Measurements from ENCODE around the gene NT5DC1. TPM values are rescaled to one million over a fixed set of nuclear protein-coding genes. Genes with fewer than 3 reads are reported as not detected.

Gene NT5DC1
- polyA plus RNA-seq, 1 of the 3 experiments (the other 2 are of a cell fraction): 20.3 TPM

DNA sequence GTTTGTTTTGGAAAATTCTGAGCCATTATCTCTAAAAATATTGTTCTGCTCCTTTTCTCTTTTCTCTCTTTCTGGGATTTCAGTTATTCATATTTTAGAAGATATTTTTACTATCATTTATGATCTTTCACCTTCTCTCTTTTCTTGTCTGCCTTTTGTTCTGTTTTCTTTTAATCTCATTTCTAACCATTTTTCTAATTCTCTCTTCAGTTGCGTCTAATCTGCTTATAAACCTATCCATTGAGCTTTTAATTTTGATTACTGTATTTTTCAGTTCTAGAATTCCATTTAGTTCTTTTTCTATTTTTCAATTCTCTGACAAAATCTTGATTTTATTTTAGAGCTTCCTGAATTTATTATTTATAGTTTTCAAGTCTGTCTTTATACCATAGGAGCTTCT lies 67.5 kb downstream of the NT5DC1 start:
- Histone ChIP-seq H3K9ac (no peak overlapping the region), H4K20me1 (ENCODE audit: insufficient read depth) (no peaks in the 10 kb centered on the region), H3F3A (replicated peaks; ENCODE audit: insufficient read depth) (no peaks in the 10 kb centered on the region), H3K79me2 (ENCODE audit: insufficient read depth) (0 out of 2 replicates have a peak, but pooled peaks cover 3% of the 10 kb centered on the region), H3K4me1 (ENCODE audit: control insufficient read depth in 1 of 2, insufficient read depth in 2 of 2, low read depth in 1 of 2, low read length in 1 of 2) (no peaks in the 10 kb centered on the region), H2AFZ (ENCODE audit: low read depth) (no peak overlapping the region), H3K27me3 (ENCODE audit: insufficient read depth) (no peaks in the 10 kb centered on the region), H3K36me3 (replicated peaks in 1 of 2; ENCODE audit: control insufficient read depth in 1 of 2, insufficient read depth in 2 of 2, low read length in 1 of 2) (peaks cover 2 to 10% of the 10 kb centered on the region in 2 experiments), H3K4me2 (no peak overlapping the region), H3K9me2 (no peaks in the 10 kb centered on the region), H3K27ac (ENCODE audit: low read depth in 2 of 2, low read length in 1 of 2) (no peak overlapping the region), H3K9me3 (peaks cover 7% of the 10 kb centered on the region; the same call in 1 of the 2 replicates), H3K4me3 (ENCODE audit: low read depth in 2 of 2, low read length in 1 of 2) (no peak overlapping the region)
- ChIA-PET CTCF (interaction anchor here (0.8 to 0.9 kb wide), 2 partner anchors 9 to 40 kb away, joined by 3 read pairs; no protein-coding TSS in a partner anchor), POLR2A (no interaction called here)
- no peak for DNase-seq
- 98% methylated on average over 1 of the region's 1 CpG for WGBS (ENCODE audit: low lambda C conversion rate)
- TF ChIP-seq FOXM1 (IDR thresholded peaks at IDR 0.05; ENCODE audit: low read depth): no peak
- TF ChIP-seq GABPA (IDR thresholded peaks at IDR 0.05; ENCODE audit: low read depth): no peak
- TF ChIP-seq MEF2A (IDR thresholded peaks at IDR 0.05; ENCODE audit: borderline replicate concordance, low read depth): no peak
- TF ChIP-seq, protein P1, sequence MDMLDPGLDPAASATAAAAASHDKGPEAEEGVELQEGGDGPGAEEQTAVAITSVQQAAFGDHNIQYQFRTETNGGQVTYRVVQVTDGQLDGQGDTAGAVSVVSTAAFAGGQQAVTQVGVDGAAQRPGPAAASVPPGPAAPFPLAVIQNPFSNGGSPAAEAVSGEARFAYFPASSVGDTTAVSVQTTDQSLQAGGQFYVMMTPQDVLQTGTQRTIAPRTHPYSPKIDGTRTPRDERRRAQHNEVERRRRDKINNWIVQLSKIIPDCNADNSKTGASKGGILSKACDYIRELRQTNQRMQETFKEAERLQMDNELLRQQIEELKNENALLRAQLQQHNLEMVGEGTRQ (IDR thresholded peaks at IDR 0.05; ENCODE audit: borderline replicate concordance, low read depth, low read length): no peak
- TF ChIP-seq, protein P2, sequence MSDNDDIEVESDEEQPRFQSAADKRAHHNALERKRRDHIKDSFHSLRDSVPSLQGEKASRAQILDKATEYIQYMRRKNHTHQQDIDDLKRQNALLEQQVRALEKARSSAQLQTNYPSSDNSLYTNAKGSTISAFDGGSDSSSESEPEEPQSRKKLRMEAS (IDR thresholded peaks at IDR 0.05; ENCODE audit: low read depth): no peak
- TF ChIP-seq SMC3 (IDR thresholded peaks at IDR 0.05; ENCODE audit: low read depth, low read length): no peak
- no peak for TF ChIP-seq RCOR1 (IDR thresholded peaks at IDR 0.05; ENCODE audit: low read length)
- TF ChIP-seq RFX5 (IDR thresholded peaks at IDR 0.05; ENCODE audit: low read length): no peak
- no peak for TF ChIP-seq JUND (IDR thresholded peaks at IDR 0.05)
- TF ChIP-seq, protein P3, sequence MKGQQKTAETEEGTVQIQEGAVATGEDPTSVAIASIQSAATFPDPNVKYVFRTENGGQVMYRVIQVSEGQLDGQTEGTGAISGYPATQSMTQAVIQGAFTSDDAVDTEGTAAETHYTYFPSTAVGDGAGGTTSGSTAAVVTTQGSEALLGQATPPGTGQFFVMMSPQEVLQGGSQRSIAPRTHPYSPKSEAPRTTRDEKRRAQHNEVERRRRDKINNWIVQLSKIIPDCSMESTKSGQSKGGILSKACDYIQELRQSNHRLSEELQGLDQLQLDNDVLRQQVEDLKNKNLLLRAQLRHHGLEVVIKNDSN (IDR thresholded peaks at IDR 0.05; ENCODE audit: borderline replicate concordance, low read depth): no peak
- TF ChIP-seq SIN3A (IDR thresholded peaks at IDR 0.05; ENCODE audit: borderline replicate concordance, low read depth, low read length): no peak
- no peak for TF ChIP-seq FOXJ3 (CRISPR knock-in tag; IDR thresholded peaks at IDR 0.05)

DNA sequence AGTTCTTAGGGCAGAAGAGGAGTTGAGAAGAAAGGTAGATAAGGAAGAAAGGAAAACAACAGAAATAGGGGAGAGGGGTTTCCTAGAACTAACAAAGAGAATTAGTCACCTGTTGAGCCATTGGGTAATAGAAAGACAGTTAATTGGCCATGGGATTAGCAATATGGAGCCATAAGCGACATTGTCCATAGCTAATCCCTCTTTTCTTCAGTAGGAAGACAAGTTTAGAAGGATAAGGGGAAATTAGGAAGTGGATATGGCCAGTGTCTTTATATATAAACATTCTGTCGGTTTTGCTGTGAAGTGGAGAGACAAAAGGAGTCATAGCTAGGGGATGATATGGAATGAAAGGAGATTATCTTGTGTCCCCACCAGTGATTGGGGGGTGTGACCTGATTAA lies 69.2 kb downstream of the NT5DC1 start:
- CTCF ChIA-PET: no interaction called here
- WGBS (ENCODE audit: low lambda C conversion rate): 94% methylated on average over 2 of the region's 2 CpGs
- Histone ChIP-seq H3K9me3 (peaks cover 10% of the 10 kb centered on the region; the same call in 1 of the 2 replicates), H3K27ac (ENCODE audit: low read depth in 2 of 2, low read length in 1 of 2) (no peak overlapping the region), H3K27me3 (ENCODE audit: insufficient read depth) (no peaks in the 10 kb centered on the region), H3K79me2 (ENCODE audit: insufficient read depth) (no peaks in the 10 kb centered on the region), H4K20me1 (ENCODE audit: insufficient read depth) (no peaks in the 10 kb centered on the region), H3K9ac (no peak overlapping the region), H3K4me3 (ENCODE audit: low read depth in 2 of 2, low read length in 1 of 2) (no peak overlapping the region), H3K4me1 (ENCODE audit: control insufficient read depth in 1 of 2, insufficient read depth in 2 of 2, low read depth in 1 of 2, low read length in 1 of 2) (no peaks in the 10 kb centered on the region), H3K9me2 (no peaks in the 10 kb centered on the region), H3K36me3 (replicated peaks in 1 of 2; ENCODE audit: control insufficient read depth in 1 of 2, insufficient read depth in 2 of 2, low read length in 1 of 2) (peaks cover 2 to 6% of the 10 kb centered on the region in 2 experiments), H3K4me2 (no peak overlapping the region), H3F3A (replicated peaks; ENCODE audit: insufficient read depth) (no peaks in the 10 kb centered on the region), H2AFZ (ENCODE audit: low read depth) (no peak overlapping the region)
- TF ChIP-seq, protein P1 (IDR thresholded peaks at IDR 0.05; ENCODE audit: borderline replicate concordance, low read depth, low read length): no peak
- TF ChIP-seq, protein P3 (IDR thresholded peaks at IDR 0.05; ENCODE audit: borderline replicate concordance, low read depth): no peak
- TF ChIP-seq EP300 (IDR thresholded peaks at IDR 0.05; ENCODE audit: borderline replicate concordance in 1 of 2, low read depth in 1 of 2, low read length in 1 of 2) (no peak), FOXJ3 (CRISPR knock-in tag; IDR thresholded peaks at IDR 0.05) (no peak), NFIC (IDR thresholded peaks at IDR 0.05; ENCODE audit: borderline replicate concordance) (no peak), FOSL2 (IDR thresholded peaks at IDR 0.05; ENCODE audit: borderline replicate concordance, low read depth) (no peak)
- TF ChIP-seq, protein P4, sequence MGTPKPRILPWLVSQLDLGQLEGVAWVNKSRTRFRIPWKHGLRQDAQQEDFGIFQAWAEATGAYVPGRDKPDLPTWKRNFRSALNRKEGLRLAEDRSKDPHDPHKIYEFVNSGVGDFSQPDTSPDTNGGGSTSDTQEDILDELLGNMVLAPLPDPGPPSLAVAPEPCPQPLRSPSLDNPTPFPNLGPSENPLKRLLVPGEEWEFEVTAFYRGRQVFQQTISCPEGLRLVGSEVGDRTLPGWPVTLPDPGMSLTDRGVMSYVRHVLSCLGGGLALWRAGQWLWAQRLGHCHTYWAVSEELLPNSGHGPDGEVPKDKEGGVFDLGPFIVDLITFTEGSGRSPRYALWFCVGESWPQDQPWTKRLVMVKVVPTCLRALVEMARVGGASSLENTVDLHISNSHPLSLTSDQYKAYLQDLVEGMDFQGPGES (IDR thresholded peaks at IDR 0.05; ENCODE audit: low read depth, low read length): no peak
- POLR2A ChIA-PET: no interaction called here
- no peak for DNase-seq
